Cardiac fibroblast (primary cell): ENCODE data around the gene PSAP.

Source experiments
- DNase-seq, 2 donors: peaks; one replicate each; pipeline versions ENCODE4 v3.0.0 to v3.0.0-alpha.2; 2010; ENCODE audit warnings: low read depth in 2 of 2
- H3K4me3 ChIP-seq, 2 donors: replicated peaks in 1 of 2; 1 replicate in 1 of 2; 2 replicates in 1 of 2; pipeline ENCODE4 v1.5.1; 2011; ENCODE audit warnings: low read depth in 2 of 2, low read length in 2 of 2, mild to moderate bottlenecking in 2 of 2, moderate library complexity in 1 of 2
- TF ChIP-seq, protein P1 (sequence below): IDR thresholded peaks from one replicate; pipeline ENCODE4 v1.5.1; 2011; ENCODE audit warnings: low read depth, mild to moderate bottlenecking, low read length, inconsistent platforms

PSAP gene

DNA sequence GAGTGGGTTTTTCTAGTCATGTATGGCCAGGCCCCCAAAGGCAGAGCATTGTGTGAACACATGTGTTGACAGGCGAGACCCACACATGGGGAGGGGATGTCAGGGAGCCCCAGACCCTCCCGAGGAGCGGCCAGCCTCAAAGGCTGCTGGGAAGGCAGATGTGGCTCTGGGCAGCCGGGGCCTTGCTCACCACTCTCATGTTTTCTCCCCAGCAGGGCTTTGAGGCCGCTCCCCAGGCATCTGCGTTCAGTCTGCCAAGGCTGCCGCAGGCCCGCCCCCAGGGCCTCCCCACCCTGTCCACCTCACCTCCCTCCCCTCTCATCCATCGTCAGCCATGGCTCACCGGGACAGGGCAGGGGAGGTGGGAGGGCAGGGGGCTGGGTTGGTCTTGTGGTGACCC lies 61.2 kb downstream of the PSAP start:
- TF ChIP-seq, protein P1, sequence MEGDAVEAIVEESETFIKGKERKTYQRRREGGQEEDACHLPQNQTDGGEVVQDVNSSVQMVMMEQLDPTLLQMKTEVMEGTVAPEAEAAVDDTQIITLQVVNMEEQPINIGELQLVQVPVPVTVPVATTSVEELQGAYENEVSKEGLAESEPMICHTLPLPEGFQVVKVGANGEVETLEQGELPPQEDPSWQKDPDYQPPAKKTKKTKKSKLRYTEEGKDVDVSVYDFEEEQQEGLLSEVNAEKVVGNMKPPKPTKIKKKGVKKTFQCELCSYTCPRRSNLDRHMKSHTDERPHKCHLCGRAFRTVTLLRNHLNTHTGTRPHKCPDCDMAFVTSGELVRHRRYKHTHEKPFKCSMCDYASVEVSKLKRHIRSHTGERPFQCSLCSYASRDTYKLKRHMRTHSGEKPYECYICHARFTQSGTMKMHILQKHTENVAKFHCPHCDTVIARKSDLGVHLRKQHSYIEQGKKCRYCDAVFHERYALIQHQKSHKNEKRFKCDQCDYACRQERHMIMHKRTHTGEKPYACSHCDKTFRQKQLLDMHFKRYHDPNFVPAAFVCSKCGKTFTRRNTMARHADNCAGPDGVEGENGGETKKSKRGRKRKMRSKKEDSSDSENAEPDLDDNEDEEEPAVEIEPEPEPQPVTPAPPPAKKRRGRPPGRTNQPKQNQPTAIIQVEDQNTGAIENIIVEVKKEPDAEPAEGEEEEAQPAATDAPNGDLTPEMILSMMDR, result no peak
- DNase-seq, result no peak
- no peak overlapping the region for H3K4me3 ChIP-seq

DNA sequence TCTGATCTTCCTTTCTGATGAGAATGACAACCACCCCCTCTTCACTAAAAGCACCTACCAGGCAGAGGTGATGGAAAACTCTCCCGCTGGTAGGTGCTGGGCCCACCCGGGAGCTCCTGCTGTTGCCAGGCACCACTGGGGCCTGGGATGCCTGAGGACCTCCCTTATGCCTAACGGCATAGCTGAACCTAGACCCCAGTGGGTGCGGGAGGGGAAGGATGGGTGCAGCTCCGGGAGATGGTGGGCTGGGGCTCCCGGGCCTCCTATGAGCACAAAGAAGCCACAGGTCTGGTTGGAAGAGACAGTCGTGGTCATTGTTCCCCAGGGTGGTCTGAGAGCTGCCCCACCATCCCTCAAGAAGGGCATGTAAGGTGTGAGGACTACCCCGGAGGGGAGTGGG lies 62.1 kb downstream of the PSAP start:
- no peak overlapping the region for H3K4me3 ChIP-seq
- DNase-seq, result no peak
- TF ChIP-seq, protein P1, result no peak

DNA sequence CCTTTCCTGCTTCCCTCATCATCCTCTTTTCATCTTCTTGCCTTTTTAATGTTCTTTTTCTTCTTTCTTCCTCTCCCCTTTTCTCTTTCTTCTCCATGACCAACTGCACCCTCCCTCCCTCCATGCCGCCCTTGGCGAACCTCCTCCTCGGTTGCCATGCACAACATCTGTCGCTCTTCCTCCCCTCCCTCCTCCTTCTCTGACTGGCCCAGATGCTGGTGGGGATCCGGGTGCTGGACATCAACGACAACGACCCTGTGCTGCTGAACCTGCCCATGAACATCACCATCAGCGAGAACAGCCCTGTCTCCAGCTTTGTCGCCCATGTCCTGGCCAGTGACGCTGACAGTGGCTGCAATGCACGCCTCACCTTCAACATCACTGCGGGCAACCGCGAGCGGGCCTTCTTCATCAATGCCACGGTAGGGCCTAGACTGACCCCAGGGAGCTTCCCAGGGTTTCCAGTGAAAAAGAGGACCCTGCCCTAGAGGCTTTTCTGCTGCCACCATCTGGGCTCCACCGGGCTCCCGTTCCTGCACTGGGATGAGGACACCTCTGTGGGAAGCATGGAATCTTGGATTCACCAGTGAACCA lies 66.3 kb downstream of the PSAP start:
- TF ChIP-seq, protein P1, result no peak
- H3K4me3 ChIP-seq, result no peak overlapping the region
- no peak for DNase-seq

DNA sequence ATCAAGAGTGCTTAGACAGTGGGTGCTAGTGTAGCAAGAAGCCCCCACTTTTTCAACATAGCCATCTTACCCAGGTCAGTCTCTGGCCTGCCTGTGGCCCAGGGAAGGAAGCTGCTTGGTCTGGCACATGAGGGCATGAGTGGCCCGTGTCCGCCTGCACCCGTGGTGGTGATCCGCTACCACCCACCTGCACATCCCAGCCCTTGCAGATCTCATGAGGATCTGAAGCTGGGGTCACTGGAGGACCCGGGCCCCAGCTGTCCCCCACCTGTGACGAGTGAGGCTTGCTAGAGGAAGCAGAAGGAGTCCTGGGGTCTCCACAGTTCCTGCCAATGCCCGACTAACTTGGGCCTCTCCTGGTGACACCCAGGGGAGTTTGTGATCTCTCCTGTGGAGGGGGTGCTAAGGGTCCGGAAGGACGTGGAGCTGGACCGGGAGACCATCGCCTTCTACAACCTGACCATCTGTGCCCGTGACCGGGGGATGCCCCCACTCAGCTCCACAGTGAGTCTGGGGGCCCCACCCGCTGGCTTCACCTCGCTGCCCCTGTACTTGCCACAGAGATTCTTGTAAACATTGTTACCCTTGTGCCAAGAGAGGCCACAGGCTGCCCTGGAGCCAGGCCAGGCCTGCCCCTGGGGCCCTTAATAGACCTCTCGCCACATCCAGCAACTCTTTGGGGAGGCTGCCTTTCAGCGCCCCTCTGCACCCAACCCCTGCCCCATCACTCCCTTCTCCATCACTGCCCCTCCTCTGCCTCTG lies 67.0 kb downstream of the PSAP start:
- H3K4me3 ChIP-seq, result no peak overlapping the region
- TF ChIP-seq, protein P1, result no peak
- no peak for DNase-seq

DNA sequence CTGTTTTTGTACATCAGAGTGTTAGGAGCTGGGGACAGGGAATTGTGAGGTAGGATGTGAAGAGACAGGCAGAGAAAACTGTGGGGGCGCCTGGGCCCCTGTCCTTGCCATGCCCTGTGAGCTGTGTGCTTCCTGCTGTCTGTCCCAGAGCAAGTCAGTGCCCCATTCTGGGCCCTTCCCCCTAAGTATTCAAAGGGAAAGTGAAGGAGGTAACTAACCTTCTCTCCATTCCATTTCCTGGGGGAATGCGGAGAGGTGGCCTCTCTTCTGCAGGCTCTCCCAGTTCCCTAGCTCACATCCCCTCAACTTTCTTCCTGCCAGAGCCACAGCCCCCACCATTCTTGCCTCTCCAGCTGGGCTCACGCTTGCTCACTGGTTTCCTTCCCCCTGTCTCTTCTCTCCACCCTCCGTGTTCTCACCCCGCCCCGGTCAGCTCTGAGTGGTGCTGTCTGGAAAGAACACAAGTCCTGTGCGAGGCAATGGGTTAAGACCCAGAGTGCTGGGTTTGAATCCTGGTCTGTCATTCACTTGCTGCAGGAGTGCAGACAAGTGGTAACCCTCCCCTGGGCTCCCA lies 68.0 kb downstream of the PSAP start:
- DNase-seq, result no peak
- no peak overlapping the region for H3K4me3 ChIP-seq
- TF ChIP-seq, protein P1, result no peak

DNA sequence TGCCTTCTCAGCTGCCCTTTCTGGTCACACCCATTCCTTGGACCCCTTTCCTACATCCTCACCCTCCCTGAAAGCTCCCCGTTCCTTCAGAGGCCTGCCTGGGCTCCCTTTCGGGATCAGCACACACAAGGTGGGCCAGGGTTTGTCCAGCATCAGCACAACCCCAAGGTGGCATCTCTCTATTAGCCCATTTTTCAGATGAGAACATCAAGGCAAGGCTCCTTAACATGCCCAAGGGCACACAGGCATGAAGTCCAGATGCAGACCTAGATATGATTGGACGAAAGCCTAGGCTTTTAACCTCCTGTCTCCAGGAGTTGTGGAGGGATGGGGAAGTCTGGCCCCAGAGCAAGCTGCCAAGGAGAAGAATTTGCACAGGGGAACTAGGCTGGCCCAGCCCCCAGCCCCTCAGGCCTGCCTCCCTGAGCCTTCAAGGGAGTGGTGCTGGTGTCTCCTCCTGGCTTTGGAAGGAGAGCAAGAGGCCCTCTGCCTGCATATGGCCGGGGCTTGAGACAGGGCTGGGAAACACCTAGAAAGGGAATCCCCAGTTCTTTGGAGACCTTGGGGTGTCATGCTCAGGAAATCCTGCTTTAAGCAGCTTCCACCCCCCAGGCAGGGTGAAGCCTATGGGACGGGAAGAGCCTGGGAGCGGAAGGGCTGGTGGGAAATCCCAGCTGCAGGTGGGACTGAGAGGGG lies 68.7 kb downstream of the PSAP start:
- DNase-seq, result no peak
- TF ChIP-seq, protein P1, result no peak
- H3K4me3 ChIP-seq, result no peak overlapping the region
